GM18511 (cell line): Measurements from ENCODE around the gene IQCF2.
"Not testable (repeated sequence)": the region's sequence is repeated elsewhere in the genome, so short reads cannot be mapped to it uniquely, and the experiment has no call there.

Source experiments
- ATAC-seq: cut with Tn5 transposase; IDR thresholded peaks from one replicate; pipeline ENCODE4 v1.9.1; 2021; ENCODE audit warnings: mild to moderate bottlenecking, moderate library complexity; ENCODE audit not compliant: unreplicated experiment

IQCF2 gene

GRCh38 chr3:51876186-51876585, 14.8 kb downstream of the IQCF2 start:
- no peak for ATAC-seq

GRCh38 chr3:51879937-51880336, 18.5 kb downstream of the IQCF2 start:
- no peak for ATAC-seq

DNA sequence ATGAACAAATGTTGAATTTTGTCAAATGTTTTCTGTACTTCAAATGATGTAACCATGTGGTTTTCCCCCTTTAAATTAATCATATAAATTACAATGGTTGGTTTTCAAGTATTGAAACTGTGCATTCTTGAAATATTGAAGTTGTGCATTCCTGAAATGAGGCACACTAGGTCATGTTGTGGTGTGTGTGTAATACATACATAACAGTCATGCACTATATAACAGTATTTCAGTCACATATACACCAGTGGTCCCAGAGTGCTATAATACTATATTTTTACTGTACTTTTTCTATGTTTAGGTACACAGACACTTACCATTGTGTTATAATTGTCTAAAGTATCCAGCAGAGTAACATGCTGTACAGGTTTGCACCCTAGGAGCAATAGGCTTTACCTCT, 25.0 kb downstream of the IQCF2 start:
- ATAC-seq: no peak

- ATAC-seq: no peak
Measured at GRCh38 chr3:51887620-51888019, 26.2 kb downstream of the IQCF2 start.

DNA sequence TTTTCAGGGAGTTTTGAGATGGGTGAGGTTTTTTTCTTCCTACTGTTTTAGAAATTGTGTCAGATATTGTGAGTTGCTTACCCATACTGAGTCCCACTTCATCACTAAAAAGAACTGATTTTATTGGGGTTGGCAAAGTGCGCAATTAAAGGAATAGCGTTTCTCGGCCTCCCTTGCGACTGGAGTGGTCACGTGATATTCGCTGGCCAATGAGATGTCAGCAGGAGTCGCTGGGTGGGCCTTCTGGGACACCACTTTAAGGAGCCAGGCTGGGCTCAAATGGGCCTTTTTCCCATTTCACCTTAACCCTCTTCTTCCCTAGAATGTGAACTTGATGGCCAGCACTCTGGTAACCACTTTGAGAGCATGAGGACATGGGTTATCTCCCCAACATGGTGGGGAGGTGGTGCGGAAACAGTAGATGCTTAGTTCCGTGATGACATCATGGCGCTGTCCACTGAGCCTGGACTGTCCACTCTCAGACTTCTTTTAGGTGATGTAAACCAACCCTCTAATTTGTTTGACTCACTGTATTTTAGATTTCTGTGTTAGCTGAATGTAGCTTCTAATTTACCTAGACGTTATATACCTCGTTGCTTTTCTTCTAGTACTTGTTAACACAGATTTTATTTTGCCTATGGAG, 27.2 kb downstream of the IQCF2 start:
- ATAC-seq: no peak

- no peak for ATAC-seq
Measured at GRCh38 chr3:51891242-51892039, 30.0 kb downstream of the IQCF2 start.

GRCh38 chr3:51894391-51894790, 33.0 kb downstream of the IQCF2 start:
- no peak for ATAC-seq

DNA sequence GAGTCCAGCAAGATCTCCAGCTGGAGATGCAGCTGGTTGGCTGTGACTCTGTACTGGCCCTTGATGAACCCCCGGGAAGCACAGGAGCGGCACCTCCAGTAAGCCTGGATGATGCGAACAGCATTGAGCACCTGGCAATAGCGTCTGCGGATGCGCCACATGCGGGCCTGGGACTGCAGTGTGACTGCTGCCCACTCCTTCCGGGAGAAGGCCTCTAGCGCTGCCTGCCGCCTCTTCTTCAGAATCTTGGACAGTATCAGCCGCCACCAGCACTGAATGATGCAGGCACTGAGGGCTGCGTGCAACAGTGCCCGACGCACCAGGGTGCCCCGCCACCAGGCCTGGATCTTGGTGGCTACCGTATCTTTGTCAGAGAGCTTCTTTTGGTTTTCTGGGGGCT, 33.5 kb downstream of the IQCF2 start:
- ATAC-seq: no peak

GRCh38 chr3:51896607-51897305, 35.3 kb downstream of the IQCF2 start:
- no peak for ATAC-seq

DNA sequence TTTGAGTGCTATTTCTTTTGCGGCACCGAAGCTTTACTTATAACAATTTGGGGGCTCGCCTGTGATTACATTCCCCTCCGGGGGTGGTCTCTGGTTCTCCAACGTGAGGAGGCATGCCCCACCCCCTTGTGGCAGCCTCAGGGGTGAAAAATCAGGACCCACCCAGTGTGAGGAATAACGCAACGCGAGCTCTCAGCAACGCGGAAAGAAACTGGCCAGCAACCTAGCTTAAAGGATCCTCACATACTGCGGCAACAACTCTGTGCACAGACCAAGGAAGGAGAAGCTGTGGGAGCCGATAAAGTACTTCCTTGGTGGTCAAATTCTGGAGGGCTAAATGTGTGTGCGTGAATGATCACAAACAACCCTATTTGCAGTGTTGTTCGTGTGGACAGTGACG, 36.0 kb downstream of the IQCF2 start:
- no peak for ATAC-seq

GRCh38 chr3:51900043-51900442, 38.6 kb downstream of the IQCF2 start:
- not testable (repeated sequence) for ATAC-seq

GRCh38 chr3:51902361-51902760, 40.9 kb downstream of the IQCF2 start:
- not testable (repeated sequence) for ATAC-seq

- no peak for ATAC-seq
Measured at GRCh38 chr3:51904034-51904823, 42.8 kb downstream of the IQCF2 start.

DNA sequence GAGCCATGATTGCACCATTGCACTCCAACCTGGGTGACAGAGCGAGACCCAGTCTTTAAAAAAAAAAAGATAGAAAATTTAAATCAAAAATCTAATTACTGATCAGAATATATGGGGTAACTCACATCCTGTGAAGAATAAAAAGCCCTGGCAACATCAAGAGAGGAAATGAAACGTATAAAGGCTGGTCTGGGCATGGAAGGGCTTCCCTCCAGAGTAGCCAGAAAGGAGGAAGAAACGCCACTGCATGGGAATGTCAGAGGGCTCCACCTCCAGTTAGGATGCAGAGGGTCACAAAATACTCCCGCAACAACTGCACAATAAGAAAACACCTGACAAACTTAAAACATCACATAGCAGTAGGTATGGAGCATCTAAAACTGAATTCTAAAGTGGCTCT, 46.6 kb downstream of the IQCF2 start:
- no peak for ATAC-seq
